Neuronal stem cell (in vitro differentiated cells): ENCODE measurements around the gene PTPRD.
"Not testable (repeated sequence)": the region's sequence is repeated elsewhere in the genome, so short reads cannot be mapped to it uniquely, and the experiment has no call there.

Experiments used
- DNase-seq: peaks from one replicate; pipeline ENCODE4 v3.0.0-alpha.2; 2013; ENCODE audit warnings: low spot score
- H2AFZ ChIP-seq: one replicate; pipeline ENCODE4 v1.6.1; 2013; ENCODE audit warnings: mild to moderate bottlenecking, low read length, inconsistent platforms
- H2AK5ac ChIP-seq: 2 replicates; pipeline ENCODE4 v1.6.1; 2013; ENCODE audit warnings: low read depth, mild to moderate bottlenecking, inconsistent platforms, low read length, moderate library complexity, mixed read lengths
- H2BK120ac ChIP-seq: 2 replicates; pipeline ENCODE4 v1.6.1; 2013; ENCODE audit warnings: low read depth, mild to moderate bottlenecking, inconsistent platforms, low read length, moderate library complexity, mixed read lengths
- H2BK12ac ChIP-seq: one replicate; pipeline ENCODE4 v1.6.1; 2013; ENCODE audit warnings: low read length, inconsistent platforms
- H2BK15ac ChIP-seq: 2 replicates; pipeline ENCODE4 v1.6.1; 2013; ENCODE audit warnings: mild to moderate bottlenecking, low read length, inconsistent platforms, mixed read lengths
- H2BK5ac ChIP-seq: one replicate; pipeline ENCODE4 v1.6.1; 2013; ENCODE audit warnings: inconsistent platforms, mild to moderate bottlenecking, low read length, moderate library complexity
- H3K14ac ChIP-seq: one replicate; pipeline ENCODE4 v1.6.1; 2013; ENCODE audit warnings: low read length, inconsistent platforms
- H3K18ac ChIP-seq: 2 replicates; pipeline ENCODE4 v1.6.1; 2013; ENCODE audit warnings: low read length, inconsistent platforms
- H3K23ac ChIP-seq: 2 replicates; pipeline ENCODE4 v1.6.1; 2013; ENCODE audit warnings: low read depth, mild to moderate bottlenecking, mixed read lengths, low read length, inconsistent platforms; ENCODE audit not compliant: poor library complexity
- H3K27ac ChIP-seq: replicated peaks from 3 replicates; pipeline ENCODE4 v1.5.1; 2013; ENCODE audit warnings: low read length, inconsistent platforms
- H3K27me3 ChIP-seq, 3 experiments: 2 replicates each; pipeline ENCODE4 v1.6.1; 2013; ENCODE audit warnings: low read length in 3 of 3, mild to moderate bottlenecking in 2 of 3, inconsistent platforms in 1 of 3, low read depth in 1 of 3, mixed read lengths in 1 of 3, moderate library complexity in 1 of 3; ENCODE audit not compliant: control insufficient read depth in 3 of 3, insufficient read depth in 3 of 3
- H3K36me3 ChIP-seq, 2 donors: replicated peaks in 1 of 2; 2 replicates each; pipeline ENCODE4 v1.6.1; 2013; ENCODE audit warnings: low read length in 2 of 2; ENCODE audit not compliant: control insufficient read depth in 2 of 2, insufficient read depth in 2 of 2
- H3K4ac ChIP-seq: 2 replicates; pipeline ENCODE4 v1.6.1; 2013; ENCODE audit warnings: inconsistent platforms, mild to moderate bottlenecking, low read length, moderate library complexity
- H3K4me1 ChIP-seq, 2 donors: 1 replicate in 1 of 2; 2 replicates in 1 of 2; pipeline ENCODE4 v1.6.1; 2013; ENCODE audit warnings: low read length in 2 of 2, low read depth in 1 of 2; ENCODE audit not compliant: control insufficient read depth in 2 of 2, insufficient read depth in 1 of 2
- H3K4me2 ChIP-seq: one replicate; pipeline ENCODE4 v1.6.1; 2013; ENCODE audit warnings: mild to moderate bottlenecking, low read length, inconsistent platforms; ENCODE audit not compliant: insufficient read depth, poor library complexity, severe bottlenecking
- H3K4me3 ChIP-seq, 2 donors: 2 replicates each; pipeline ENCODE4 v1.5.1; 2013; ENCODE audit warnings: low read length in 2 of 2, mild to moderate bottlenecking in 2 of 2, inconsistent platforms in 1 of 2, moderate library complexity in 1 of 2
- H3K79me1 ChIP-seq: one replicate; pipeline ENCODE4 v1.6.1; 2013; ENCODE audit warnings: low read depth, mild to moderate bottlenecking, inconsistent platforms, low read length, moderate library complexity
- H3K9ac ChIP-seq: one replicate; pipeline ENCODE4 v1.6.1; 2013; ENCODE audit warnings: mild to moderate bottlenecking, low read depth, low read length, inconsistent platforms; ENCODE audit not compliant: poor library complexity
- H3K9me3 ChIP-seq, 2 donors: replicated peaks in 1 of 2; 2 replicates each; pipeline versions ENCODE3 to v1.6.1; 2013; ENCODE audit warnings: low read length in 2 of 2, mild to moderate bottlenecking in 2 of 2, inconsistent platforms in 1 of 2, low read depth in 1 of 2, mixed read lengths in 1 of 2, moderate library complexity in 1 of 2; ENCODE audit not compliant: control insufficient read depth in 2 of 2, insufficient read depth in 1 of 2
- H4K8ac ChIP-seq: one replicate; pipeline ENCODE4 v1.6.1; 2013; ENCODE audit warnings: low read depth, mild to moderate bottlenecking, inconsistent platforms, low read length, moderate library complexity
- H4K91ac ChIP-seq: one replicate; pipeline ENCODE4 v1.6.1; 2013; ENCODE audit warnings: low read length, low read depth, mild to moderate bottlenecking, inconsistent platforms; ENCODE audit not compliant: poor library complexity
- WGBS, 2 donors: extraction: QIAGEN DNeasy Blood & Tissue Kit; methylation state at CpG; one replicate each; pipeline ENCODE4 v1.1.7; 2013; ENCODE audit warnings: missing lambda C conversion rate in 2 of 2, mixed read lengths in 1 of 2; ENCODE audit not compliant: insufficient read length in 2 of 2, insufficient replicate concordance in 1 of 2; ENCODE audit errors: extremely low coverage in 2 of 2; 5-methylcytosine and 5-hydroxymethylcytosine counted together

Gene PTPRD

DNA sequence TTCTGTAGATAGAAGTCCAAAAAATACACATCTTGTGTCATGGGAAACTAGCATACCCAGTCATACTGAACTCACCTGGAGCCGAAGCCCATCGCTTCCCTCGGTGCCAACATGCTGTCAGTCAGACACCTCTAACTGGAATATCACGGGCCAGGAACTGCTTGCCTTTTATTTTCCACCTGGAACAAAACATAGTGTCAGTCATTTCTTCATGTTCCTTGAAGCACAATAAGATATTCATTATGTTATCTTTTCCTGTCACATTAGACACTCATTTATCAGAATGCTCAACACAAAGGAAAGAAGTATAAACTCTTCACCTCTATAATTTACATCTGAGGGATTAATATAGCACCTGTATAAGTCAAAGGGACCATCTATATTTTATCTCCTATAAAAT lies 674.4 kb downstream of the PTPRD start:
- Histone ChIP-seq H3K4ac (no peak overlapping the region), H3K79me1 (no peaks in the 10 kb centered on the region), H2BK120ac (no peak overlapping the region), H3K4me3 (no peak overlapping the region), H2AK5ac (no peak overlapping the region), H2BK12ac (no peak overlapping the region), H2BK15ac (no peak overlapping the region), H2BK5ac (no peak overlapping the region), H3K23ac (no peak overlapping the region), H3K9ac (no peak overlapping the region), H3K27me3 (no peaks in the 10 kb centered on the region), H4K91ac (no peak overlapping the region), H3K27ac (no peak overlapping the region), H3K18ac (no peak overlapping the region), H3K14ac (no peak overlapping the region), H3K4me2 (no peak overlapping the region), H4K8ac (no peak overlapping the region), H2AFZ (no peak overlapping the region), H3K4me1 (no peaks in the 10 kb centered on the region), H3K9me3 (no peaks in the 10 kb centered on the region), H3K36me3 (no peaks in the 10 kb centered on the region)
- WGBS, 2 donors: no CpG with 5 or more reads among the region's 4 CpGs
- no peak for DNase-seq

DNA sequence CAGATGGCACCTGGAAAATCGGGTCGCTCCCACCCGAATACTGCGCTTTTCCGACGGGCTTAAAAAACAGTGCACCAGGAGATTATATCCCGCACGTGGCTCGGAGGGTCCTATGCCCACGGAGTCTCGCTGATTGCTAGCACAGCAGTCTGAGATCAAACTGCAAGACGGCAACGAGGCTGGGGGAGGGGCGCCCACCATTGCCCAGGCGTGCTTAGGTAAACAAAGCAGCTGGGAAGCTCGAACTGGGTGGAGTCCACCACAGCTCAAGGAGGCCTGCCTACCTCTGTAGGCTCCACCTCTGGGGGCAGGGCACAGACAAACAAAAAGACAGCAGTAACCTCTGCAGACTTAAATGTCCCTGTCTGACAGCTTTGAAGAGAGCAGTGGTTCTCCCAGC lies 681.3 kb downstream of the PTPRD start:
- not testable (repeated sequence) for H4K91ac ChIP-seq, H3K27me3 ChIP-seq, H3K4me1 ChIP-seq, H3K4me3 ChIP-seq, H2AFZ ChIP-seq, H2BK15ac ChIP-seq, H3K4ac ChIP-seq, H3K23ac ChIP-seq, H3K79me1 ChIP-seq, H3K9ac ChIP-seq, H2BK12ac ChIP-seq, H2AK5ac ChIP-seq, H3K27ac ChIP-seq, H3K18ac ChIP-seq, H3K4me2 ChIP-seq, H2BK120ac ChIP-seq, DNase-seq, H3K14ac ChIP-seq, H3K9me3 ChIP-seq, H4K8ac ChIP-seq, H2BK5ac ChIP-seq, H3K36me3 ChIP-seq
- WGBS, 2 donors: no CpG with 5 or more reads among the region's 16 CpGs

DNA sequence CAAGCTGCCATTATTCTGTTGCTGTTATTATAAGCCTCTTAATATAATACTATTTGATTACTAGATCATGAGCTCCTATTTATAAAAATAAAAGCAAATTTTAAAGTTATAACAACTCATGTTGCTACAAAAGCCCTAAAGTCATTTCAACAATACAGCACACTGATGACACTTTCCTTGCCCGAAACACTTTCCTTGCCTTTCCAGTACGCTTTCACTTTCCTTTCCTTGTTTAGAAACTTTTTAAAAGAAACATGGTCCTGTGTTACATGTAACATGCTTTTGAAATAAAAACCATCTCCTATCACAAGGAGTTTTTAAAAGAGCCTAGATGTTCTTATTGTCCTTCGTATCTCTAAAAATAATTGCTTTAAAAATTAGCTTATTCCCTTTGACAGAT lies 688.4 kb downstream of the PTPRD start:
- Histone ChIP-seq H4K91ac (no peak overlapping the region), H2AK5ac (no peak overlapping the region), H3K27ac (no peak overlapping the region), H3K4ac (no peak overlapping the region), H3K14ac (no peak overlapping the region), H2BK5ac (no peak overlapping the region), H2BK15ac (no peak overlapping the region), H3K4me1 (no peaks in the 10 kb centered on the region), H3K36me3 (no peaks in the 10 kb centered on the region), H3K23ac (no peak overlapping the region), H3K27me3 (no peaks in the 10 kb centered on the region), H3K18ac (no peak overlapping the region), H2BK12ac (no peak overlapping the region), H2AFZ (no peak overlapping the region), H2BK120ac (no peak overlapping the region), H3K4me2 (no peak overlapping the region), H3K4me3 (no peak overlapping the region), H3K9me3 (no peaks in the 10 kb centered on the region), H3K9ac (no peak overlapping the region), H3K79me1 (no peaks in the 10 kb centered on the region), H4K8ac (no peak overlapping the region)
- no peak for DNase-seq
- no CpG with 5 or more reads among the region's 3 CpGs for WGBS, 2 donors

DNA sequence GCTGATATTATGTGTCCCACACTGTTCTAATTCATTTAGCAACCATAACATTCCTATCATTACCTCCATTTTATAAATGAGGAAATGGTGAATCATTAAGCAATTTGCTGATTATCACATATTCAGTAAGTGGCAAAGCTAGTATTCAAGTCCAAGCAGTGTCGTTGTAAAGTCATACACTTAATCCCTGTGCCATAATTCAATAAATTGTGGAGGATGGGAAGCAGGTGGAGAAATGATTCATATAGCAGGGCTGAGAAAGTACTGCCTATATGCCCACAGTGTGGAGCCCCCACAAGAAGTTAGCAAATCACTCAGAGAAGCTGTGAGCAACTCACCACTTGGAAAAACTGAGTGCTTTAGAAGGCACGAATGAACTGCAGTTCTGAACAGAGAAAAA lies 691.0 kb downstream of the PTPRD start:
- Histone ChIP-seq H3K14ac (no peak overlapping the region), H3K4me2 (no peak overlapping the region), H3K18ac (no peak overlapping the region), H3K4me3 (no peak overlapping the region), H3K27me3 (no peaks in the 10 kb centered on the region), H3K4me1 (no peaks in the 10 kb centered on the region), H2AK5ac (no peak overlapping the region), H2AFZ (no peak overlapping the region), H3K9ac (no peak overlapping the region), H4K91ac (no peak overlapping the region), H3K4ac (no peak overlapping the region), H4K8ac (no peak overlapping the region), H3K23ac (no peak overlapping the region), H2BK5ac (no peak overlapping the region), H3K27ac (no peak overlapping the region), H2BK120ac (no peak overlapping the region), H3K79me1 (no peaks in the 10 kb centered on the region), H3K9me3 (no peaks in the 10 kb centered on the region), H3K36me3 (no peaks in the 10 kb centered on the region), H2BK12ac (no peak overlapping the region), H2BK15ac (no peak overlapping the region)
- DNase-seq: no peak
- WGBS, 2 donors: no CpG with 5 or more reads among the region's 2 CpGs
